Retinal pigment epithelial cell (primary cell): ENCODE data around the gene KRTAP20-2.

Experiments used
- DNase-seq: peaks from one replicate; pipeline ENCODE4 v3.0.0-alpha.2; 2010; ENCODE audit warnings: low read depth
- H3K4me3 ChIP-seq: 2 replicates; pipeline ENCODE4 v1.5.1; 2011; ENCODE audit warnings: mild to moderate bottlenecking, low read length, control low read depth, moderate library complexity
- TF ChIP-seq, protein P1 (sequence below): conservative IDR thresholded peaks from 2 replicates; pipeline ENCODE4 v1.5.1; 2011; ENCODE audit warnings: low read depth, low read length, control low read depth, inconsistent platforms

The KRTAP20-2 gene

DNA sequence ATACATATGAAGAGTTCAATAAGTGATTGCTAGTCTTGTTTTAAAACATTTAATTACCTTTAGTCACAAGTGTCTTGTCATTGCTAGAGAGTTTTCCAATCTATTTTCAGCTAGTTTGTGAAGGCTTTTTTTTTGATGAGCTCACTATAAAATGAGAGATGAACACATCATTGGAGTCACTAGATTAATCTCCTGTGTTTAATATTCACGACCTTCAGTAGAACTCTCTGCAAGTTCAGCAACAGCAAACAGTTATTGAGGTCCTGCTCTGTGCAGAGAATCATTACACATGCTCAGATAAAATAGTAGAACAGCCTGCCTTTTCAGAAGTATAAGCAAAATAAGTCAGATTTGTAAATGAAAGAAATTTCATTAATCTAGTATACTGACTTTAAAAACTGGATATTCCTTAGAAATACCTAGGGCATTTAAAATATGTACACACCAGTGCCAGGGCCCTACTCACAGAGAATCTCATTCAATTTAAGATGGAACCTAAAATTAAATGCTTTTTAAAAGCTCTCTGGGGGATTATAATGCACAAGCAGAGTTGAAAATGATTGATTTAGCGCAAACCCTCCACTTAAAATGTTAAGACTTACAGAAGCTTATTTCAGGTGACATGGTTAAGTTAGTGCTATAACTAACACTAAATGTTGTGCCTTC lies 38.1 kb downstream of the KRTAP20-2 start:
- no peak for DNase-seq
- TF ChIP-seq, protein P1, sequence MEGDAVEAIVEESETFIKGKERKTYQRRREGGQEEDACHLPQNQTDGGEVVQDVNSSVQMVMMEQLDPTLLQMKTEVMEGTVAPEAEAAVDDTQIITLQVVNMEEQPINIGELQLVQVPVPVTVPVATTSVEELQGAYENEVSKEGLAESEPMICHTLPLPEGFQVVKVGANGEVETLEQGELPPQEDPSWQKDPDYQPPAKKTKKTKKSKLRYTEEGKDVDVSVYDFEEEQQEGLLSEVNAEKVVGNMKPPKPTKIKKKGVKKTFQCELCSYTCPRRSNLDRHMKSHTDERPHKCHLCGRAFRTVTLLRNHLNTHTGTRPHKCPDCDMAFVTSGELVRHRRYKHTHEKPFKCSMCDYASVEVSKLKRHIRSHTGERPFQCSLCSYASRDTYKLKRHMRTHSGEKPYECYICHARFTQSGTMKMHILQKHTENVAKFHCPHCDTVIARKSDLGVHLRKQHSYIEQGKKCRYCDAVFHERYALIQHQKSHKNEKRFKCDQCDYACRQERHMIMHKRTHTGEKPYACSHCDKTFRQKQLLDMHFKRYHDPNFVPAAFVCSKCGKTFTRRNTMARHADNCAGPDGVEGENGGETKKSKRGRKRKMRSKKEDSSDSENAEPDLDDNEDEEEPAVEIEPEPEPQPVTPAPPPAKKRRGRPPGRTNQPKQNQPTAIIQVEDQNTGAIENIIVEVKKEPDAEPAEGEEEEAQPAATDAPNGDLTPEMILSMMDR = no peak

GRCh38 chr21:30674312-30674711 lies 39.3 kb downstream of the KRTAP20-2 start:
- TF ChIP-seq, protein P1 = no peak
- no peak for DNase-seq

More for the DNA sequence above, 38.1 kb downstream of the KRTAP20-2 start:
- no peak overlapping the region for H3K4me3 ChIP-seq

GRCh38 chr21:30676737-30677136 lies 41.7 kb downstream of the KRTAP20-2 start:
- no peak overlapping the region for H3K4me3 ChIP-seq
- TF ChIP-seq, protein P1 = no peak
- DNase-seq = no peak

More at GRCh38 chr21:30674312-30674711, 39.3 kb downstream of the KRTAP20-2 start:
- no peak overlapping the region for H3K4me3 ChIP-seq

- TF ChIP-seq, protein P1 = no peak
- H3K4me3 ChIP-seq = no peak overlapping the region
- DNase-seq = no peak
Observed at GRCh38 chr21:30680586-30680985, 45.6 kb downstream of the KRTAP20-2 start.

DNA sequence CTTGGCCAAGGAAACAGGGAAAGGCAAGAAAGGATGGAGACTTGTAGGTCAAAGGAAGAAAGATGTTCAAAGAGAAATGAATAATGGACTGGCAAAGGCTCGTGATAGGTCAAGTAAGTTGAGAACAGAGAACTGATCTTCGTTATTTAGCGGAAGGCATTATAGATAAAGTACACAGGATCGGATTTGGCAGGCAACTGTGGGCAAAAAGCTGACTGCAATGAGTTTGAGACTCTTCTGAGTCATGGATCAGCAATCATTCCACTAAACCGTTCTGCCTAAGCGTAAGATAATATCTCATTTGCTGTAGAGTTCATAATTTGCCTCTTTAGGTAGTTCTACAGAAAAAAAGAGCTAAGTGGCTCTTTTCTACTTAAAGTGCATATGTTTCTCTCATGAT lies 49.5 kb downstream of the KRTAP20-2 start:
- TF ChIP-seq, protein P1 = no peak
- no peak for DNase-seq
- no peak overlapping the region for H3K4me3 ChIP-seq
